Measurements from ENCODE around the gene ADCY7. TPM values are rescaled to one million over a fixed set of nuclear protein-coding genes. Genes with fewer than 3 reads are reported as not detected.

Gene ADCY7
- total and polyA plus RNA-seq, 9 of the 15 experiments (the other 6 are each of a cell fraction or from before 2014, with no cell fraction given): 2.3 to 108 (median 28.6) TPM

GRCh38 chr16:50263060-50263909, 3.1 kb upstream of the ADCY7 start (continued):
- TF ChIP-seq, protein P1, sequence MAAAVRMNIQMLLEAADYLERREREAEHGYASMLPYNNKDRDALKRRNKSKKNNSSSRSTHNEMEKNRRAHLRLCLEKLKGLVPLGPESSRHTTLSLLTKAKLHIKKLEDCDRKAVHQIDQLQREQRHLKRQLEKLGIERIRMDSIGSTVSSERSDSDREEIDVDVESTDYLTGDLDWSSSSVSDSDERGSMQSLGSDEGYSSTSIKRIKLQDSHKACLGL (CRISPR knock-in tag; IDR thresholded peaks at IDR 0.05; ENCODE audit: borderline replicate concordance, poor library complexity, severe bottlenecking): no peak
- TF ChIP-seq XRCC5 (IDR thresholded peaks at IDR 0.05; ENCODE audit: low read depth, low read length) (no peak; the same call in 1 of the 2 replicates), LEF1 (IDR thresholded peaks at IDR 0.05) (peak; percentile 62), MEF2A (IDR thresholded peaks at IDR 0.05; ENCODE audit: control insufficient read depth, low read depth, low read length) (no peak), NCOA6 (IDR thresholded peaks at IDR 0.05) (no peak), REST (IDR thresholded peaks at IDR 0.05; ENCODE audit: borderline replicate concordance) (peak; percentile 66), REST (CRISPR knock-in tag; IDR thresholded peaks at IDR 0.05; ENCODE audit: low read depth) (no peak), ZNF445 (CRISPR knock-in tag; IDR thresholded peaks at IDR 0.05; ENCODE audit: low read depth) (no peak), TRIM24 (IDR thresholded peaks at IDR 0.05) (peak; percentile 61 to 69; a peak in 3 of 4 replicates), TGIF2 (CRISPR knock-in tag; IDR thresholded peaks at IDR 0.05) (no peak), CCNT2 (IDR thresholded peaks at IDR 0.05; ENCODE audit: borderline replicate concordance, extremely low read depth, insufficient read length, low read depth, low read length) (peak; percentile 59)
- TF ChIP-seq, protein P2, sequence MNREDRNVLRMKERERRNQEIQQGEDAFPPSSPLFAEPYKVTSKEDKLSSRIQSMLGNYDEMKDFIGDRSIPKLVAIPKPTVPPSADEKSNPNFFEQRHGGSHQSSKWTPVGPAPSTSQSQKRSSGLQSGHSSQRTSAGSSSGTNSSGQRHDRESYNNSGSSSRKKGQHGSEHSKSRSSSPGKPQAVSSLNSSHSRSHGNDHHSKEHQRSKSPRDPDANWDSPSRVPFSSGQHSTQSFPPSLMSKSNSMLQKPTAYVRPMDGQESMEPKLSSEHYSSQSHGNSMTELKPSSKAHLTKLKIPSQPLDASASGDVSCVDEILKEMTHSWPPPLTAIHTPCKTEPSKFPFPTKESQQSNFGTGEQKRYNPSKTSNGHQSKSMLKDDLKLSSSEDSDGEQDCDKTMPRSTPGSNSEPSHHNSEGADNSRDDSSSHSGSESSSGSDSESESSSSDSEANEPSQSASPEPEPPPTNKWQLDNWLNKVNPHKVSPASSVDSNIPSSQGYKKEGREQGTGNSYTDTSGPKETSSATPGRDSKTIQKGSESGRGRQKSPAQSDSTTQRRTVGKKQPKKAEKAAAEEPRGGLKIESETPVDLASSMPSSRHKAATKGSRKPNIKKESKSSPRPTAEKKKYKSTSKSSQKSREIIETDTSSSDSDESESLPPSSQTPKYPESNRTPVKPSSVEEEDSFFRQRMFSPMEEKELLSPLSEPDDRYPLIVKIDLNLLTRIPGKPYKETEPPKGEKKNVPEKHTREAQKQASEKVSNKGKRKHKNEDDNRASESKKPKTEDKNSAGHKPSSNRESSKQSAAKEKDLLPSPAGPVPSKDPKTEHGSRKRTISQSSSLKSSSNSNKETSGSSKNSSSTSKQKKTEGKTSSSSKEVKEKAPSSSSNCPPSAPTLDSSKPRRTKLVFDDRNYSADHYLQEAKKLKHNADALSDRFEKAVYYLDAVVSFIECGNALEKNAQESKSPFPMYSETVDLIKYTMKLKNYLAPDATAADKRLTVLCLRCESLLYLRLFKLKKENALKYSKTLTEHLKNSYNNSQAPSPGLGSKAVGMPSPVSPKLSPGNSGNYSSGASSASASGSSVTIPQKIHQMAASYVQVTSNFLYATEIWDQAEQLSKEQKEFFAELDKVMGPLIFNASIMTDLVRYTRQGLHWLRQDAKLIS (CRISPR knock-in tag; IDR thresholded peaks at IDR 0.05): no peak
- TF ChIP-seq, protein P3, sequence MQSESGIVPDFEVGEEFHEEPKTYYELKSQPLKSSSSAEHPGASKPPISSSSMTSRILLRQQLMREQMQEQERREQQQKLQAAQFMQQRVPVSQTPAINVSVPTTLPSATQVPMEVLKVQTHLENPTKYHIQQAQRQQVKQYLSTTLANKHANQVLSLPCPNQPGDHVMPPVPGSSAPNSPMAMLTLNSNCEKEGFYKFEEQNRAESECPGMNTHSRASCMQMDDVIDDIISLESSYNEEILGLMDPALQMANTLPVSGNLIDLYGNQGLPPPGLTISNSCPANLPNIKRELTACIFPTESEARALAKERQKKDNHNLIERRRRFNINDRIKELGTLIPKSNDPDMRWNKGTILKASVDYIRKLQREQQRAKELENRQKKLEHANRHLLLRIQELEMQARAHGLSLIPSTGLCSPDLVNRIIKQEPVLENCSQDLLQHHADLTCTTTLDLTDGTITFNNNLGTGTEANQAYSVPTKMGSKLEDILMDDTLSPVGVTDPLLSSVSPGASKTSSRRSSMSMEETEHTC (IDR thresholded peaks at IDR 0.05): no peak
